GM20000 (cell line): ENCODE measurements around the gene RASSF4.

Experiments
- DNase-seq: peaks from one replicate; pipeline ENCODE4 v3.0.0; 2012; ENCODE audit warnings: low spot score
- CTCF ChIP-seq: IDR thresholded peaks from 2 replicates; pipeline ENCODE4 v1.5.1; 2012; ENCODE audit warnings: mild to moderate bottlenecking, control low read depth; ENCODE audit errors: extremely low read depth, missing control alignments

RASSF4 gene

GRCh38 chr10:44986179-44986578 lies 26.6 kb downstream of the RASSF4 start:
- DNase-seq = no peak
- no peak for TF ChIP-seq CTCF

GRCh38 chr10:44986670-44987069 lies 27.1 kb downstream of the RASSF4 start:
- DNase-seq = no peak
- TF ChIP-seq CTCF = no peak

GRCh38 chr10:44988957-44989585 lies 29.5 kb downstream of the RASSF4 start:
- TF ChIP-seq CTCF = no peak
- no peak for DNase-seq

GRCh38 chr10:44989597-44990301 lies 30.1 kb downstream of the RASSF4 start:
- no peak for DNase-seq
- no peak for TF ChIP-seq CTCF

GRCh38 chr10:44990302-44990655 lies 30.7 kb downstream of the RASSF4 start:
- DNase-seq = no peak

GRCh38 chr10:44990965-44991364 lies 31.4 kb downstream of the RASSF4 start:
- TF ChIP-seq CTCF = no peak
- no peak for DNase-seq

More at GRCh38 chr10:44990302-44990655, 30.7 kb downstream of the RASSF4 start:
- no peak for TF ChIP-seq CTCF

- TF ChIP-seq CTCF = no peak
- no peak for DNase-seq
Measured at GRCh38 chr10:44991571-44991970, 32.0 kb downstream of the RASSF4 start.
